Chondrocyte (in vitro differentiated cells): Measurements from ENCODE around the gene EPS8L3. TPM values are rescaled to one million over a fixed set of nuclear protein-coding genes. Genes with fewer than 3 reads are reported as not detected.

Experiments used
- DNase-seq: peaks from one replicate; pipeline ENCODE4 v3.0.0; 2021; ENCODE audit warnings: mixed read lengths, low spot score
- H3K27ac Mint-ChIP-seq: one replicate; pipeline ENCODE4 v1.8.0; 2021; ENCODE audit warnings: mild to moderate bottlenecking, moderate library complexity, mixed read lengths; ENCODE audit not compliant: unreplicated experiment
- H3K27me3 Mint-ChIP-seq: 2 replicates; pipeline ENCODE4 v1.8.0; 2021; ENCODE audit warnings: low read depth, mixed read lengths
- H3K36me3 Mint-ChIP-seq: 2 replicates; pipeline ENCODE4 v1.8.0; 2021; ENCODE audit warnings: low read depth, mixed read lengths
- H3K4me1 Mint-ChIP-seq: 2 replicates; pipeline ENCODE4 v1.8.0; 2021; ENCODE audit warnings: low read depth, mild to moderate bottlenecking, mixed read lengths
- H3K4me3 Mint-ChIP-seq: one replicate; pipeline ENCODE4 v1.8.0; 2021; ENCODE audit warnings: mild to moderate bottlenecking, moderate library complexity, mixed read lengths; ENCODE audit not compliant: unreplicated experiment
- H3K9me3 Mint-ChIP-seq: 2 replicates; pipeline ENCODE4 v1.8.0; 2021; ENCODE audit warnings: low read depth, mixed read lengths
- CTCF ChIP-seq: fragments of 200-600 bp; sonication (generic); IDR thresholded peaks from 2 replicates; pipeline ENCODE4 v1.5.0; 2021; ENCODE audit warnings: antibody characterized with exemption, mild to moderate bottlenecking, moderate library complexity
- total RNA-seq: library from RNA; stranded (reverse); gene quantifications from 3 replicates; pipeline ENCODE4 v1.2.1, GENCODE V29; 2021

The EPS8L3 gene
- total RNA-seq, 1 donor from 2014 or later: not detected

GRCh38 chr1:109740615-109741373 is 22.9 kb downstream of the EPS8L3 start, which contains the start of gene GSTM3:
TSS of gene GSTM3 (minus strand) at chr1:109741038. CDS start at chr1:109740287, 751 bp downstream.
- Mint-ChIP-seq H3K27me3 (peaks cover 3% of the 10 kb centered on the region), H3K4me3 (peak within 1 kb of the TSS; percentile 85), H3K27ac (peak within 1 kb of the TSS; percentile 91), H3K4me1 (peaks cover 16% of the 10 kb centered on the region), H3K36me3 (peaks cover 17% of the 10 kb centered on the region), H3K9me3 (no peaks in the 10 kb centered on the region)
- no peak for DNase-seq
- no peak for TF ChIP-seq CTCF

GRCh38 chr1:109739738-109740614 is 23.7 kb downstream of the EPS8L3 start:
- H3K36me3 Mint-ChIP-seq: peaks cover 17% of the 10 kb centered on the region
- H3K9me3 Mint-ChIP-seq: no peaks in the 10 kb centered on the region
- no peak for TF ChIP-seq CTCF
- H3K4me3 Mint-ChIP-seq: peak overlapping the region; percentile 85
- DNase-seq: no peak
- H3K27me3 Mint-ChIP-seq: peaks cover 3% of the 10 kb centered on the region
- H3K4me1 Mint-ChIP-seq: peaks cover 16% of the 10 kb centered on the region
- peak overlapping the region; percentile 91 for H3K27ac Mint-ChIP-seq

- H3K36me3 Mint-ChIP-seq: peaks cover 20% of the 10 kb centered on the region
- no peak for TF ChIP-seq CTCF
- peaks cover 10% of the 10 kb centered on the region for H3K4me1 Mint-ChIP-seq
- H3K27ac Mint-ChIP-seq: no peak overlapping the region
- no peaks in the 10 kb centered on the region for H3K27me3 Mint-ChIP-seq
- DNase-seq: no peak
- H3K4me3 Mint-ChIP-seq: no peak overlapping the region
- no peaks in the 10 kb centered on the region for H3K9me3 Mint-ChIP-seq
Observed at GRCh38 chr1:109733236-109733870, 30.4 kb downstream of the EPS8L3 start.

- no peaks in the 10 kb centered on the region for H3K27me3 Mint-ChIP-seq
- TF ChIP-seq CTCF: no peak
- H3K4me3 Mint-ChIP-seq: no peak overlapping the region
- H3K27ac Mint-ChIP-seq: no peak overlapping the region
- H3K9me3 Mint-ChIP-seq: no peaks in the 10 kb centered on the region
- H3K4me1 Mint-ChIP-seq: peaks cover 10% of the 10 kb centered on the region
- H3K36me3 Mint-ChIP-seq: peaks cover 15% of the 10 kb centered on the region
- DNase-seq: no peak
Observed at GRCh38 chr1:109732390-109732881, 31.3 kb downstream of the EPS8L3 start.

GRCh38 chr1:109730666-109731065 is 33.1 kb downstream of the EPS8L3 start:
- DNase-seq: no peak
- peaks cover 10% of the 10 kb centered on the region for H3K4me1 Mint-ChIP-seq
- no peaks in the 10 kb centered on the region for H3K9me3 Mint-ChIP-seq
- no peak overlapping the region for H3K4me3 Mint-ChIP-seq
- TF ChIP-seq CTCF: no peak
- no peak overlapping the region for H3K27ac Mint-ChIP-seq
- peaks cover 3% of the 10 kb centered on the region for H3K36me3 Mint-ChIP-seq
- no peaks in the 10 kb centered on the region for H3K27me3 Mint-ChIP-seq
